IPS-15b (cell line): ENCODE data around the gene REXO2.
A peak's percentile ranks its signal among the peaks of the same experiment; 100 is the strongest.

Experiments
- H3K27me3 ChIP-seq: one replicate; pipeline ENCODE4 v1.6.1; 2013; ENCODE audit warnings: low read length; ENCODE audit not compliant: control insufficient read depth, insufficient read depth
- H3K36me3 ChIP-seq: one replicate; pipeline ENCODE4 v1.6.1; 2013; ENCODE audit warnings: low read length; ENCODE audit not compliant: control insufficient read depth, insufficient read depth
- H3K4me1 ChIP-seq: one replicate; pipeline ENCODE4 v1.6.1; 2013; ENCODE audit warnings: mild to moderate bottlenecking, low read length; ENCODE audit not compliant: control insufficient read depth, insufficient read depth
- H3K4me3 ChIP-seq: one replicate; pipeline ENCODE4 v1.5.1; 2013; ENCODE audit warnings: low read depth, low read length
- H3K9ac ChIP-seq: one replicate; pipeline ENCODE4 v1.6.1; 2013; ENCODE audit warnings: low read depth, mild to moderate bottlenecking, low read length
- H3K9me3 ChIP-seq: one replicate; pipeline ENCODE4 v1.6.1; 2013; ENCODE audit warnings: mild to moderate bottlenecking, low read length; ENCODE audit not compliant: control insufficient read depth, insufficient read depth

REXO2 gene

GRCh38 chr11:114447444-114447843 lies 8.2 kb downstream of the REXO2 start:
- H3K9ac ChIP-seq, result no peak overlapping the region
- no peaks in the 10 kb centered on the region for H3K9me3 ChIP-seq
- no peak overlapping the region for H3K4me3 ChIP-seq
- peaks cover 10% of the 10 kb centered on the region for H3K36me3 ChIP-seq
- H3K4me1 ChIP-seq, result no peaks in the 10 kb centered on the region
- H3K27me3 ChIP-seq, result no peaks in the 10 kb centered on the region

- no peaks in the 10 kb centered on the region for H3K27me3 ChIP-seq
- no peaks in the 10 kb centered on the region for H3K4me1 ChIP-seq
- H3K9me3 ChIP-seq, result no peaks in the 10 kb centered on the region
- H3K4me3 ChIP-seq, result no peak overlapping the region
- H3K9ac ChIP-seq, result no peak overlapping the region
- peaks cover 10% of the 10 kb centered on the region for H3K36me3 ChIP-seq
These were observed 8.6 kb downstream of the REXO2 start for GRCh38 chr11:114447892-114448291.

GRCh38 chr11:114448749-114449482 lies 9.6 kb downstream of the REXO2 start:
- Histone ChIP-seq H3K4me1 (no peaks in the 10 kb centered on the region), H3K36me3 (peaks cover 10% of the 10 kb centered on the region), H3K9me3 (no peaks in the 10 kb centered on the region), H3K27me3 (no peaks in the 10 kb centered on the region), H3K4me3 (no peak overlapping the region), H3K9ac (no peak overlapping the region)

DNA sequence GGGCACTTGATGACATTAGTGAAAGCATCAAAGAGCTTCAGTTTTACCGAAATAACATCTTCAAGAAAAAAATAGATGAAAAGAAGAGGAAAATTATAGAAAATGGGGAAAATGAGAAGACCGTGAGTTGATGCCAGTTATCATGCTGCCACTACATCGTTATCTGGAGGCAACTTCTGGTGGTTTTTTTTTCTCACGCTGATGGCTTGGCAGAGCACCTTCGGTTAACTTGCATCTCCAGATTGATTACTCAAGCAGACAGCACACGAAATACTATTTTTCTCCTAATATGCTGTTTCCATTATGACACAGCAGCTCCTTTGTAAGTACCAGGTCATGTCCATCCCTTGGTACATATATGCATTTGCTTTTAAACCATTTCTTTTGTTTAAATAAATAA lies 10.6 kb downstream of the REXO2 start:
- no peaks in the 10 kb centered on the region for H3K4me1 ChIP-seq
- H3K36me3 ChIP-seq, result peaks cover 10% of the 10 kb centered on the region
- H3K27me3 ChIP-seq, result no peaks in the 10 kb centered on the region
- no peak overlapping the region for H3K4me3 ChIP-seq
- H3K9ac ChIP-seq, result no peak overlapping the region
- no peaks in the 10 kb centered on the region for H3K9me3 ChIP-seq

- H3K4me3 ChIP-seq, result no peak overlapping the region
- H3K4me1 ChIP-seq, result peaks cover 2% of the 10 kb centered on the region
- H3K27me3 ChIP-seq, result no peaks in the 10 kb centered on the region
- H3K9me3 ChIP-seq, result no peaks in the 10 kb centered on the region
- H3K36me3 ChIP-seq, result peaks cover 10% of the 10 kb centered on the region
- no peak overlapping the region for H3K9ac ChIP-seq
These were observed 13.1 kb downstream of the REXO2 start for GRCh38 chr11:114452399-114452798.

DNA sequence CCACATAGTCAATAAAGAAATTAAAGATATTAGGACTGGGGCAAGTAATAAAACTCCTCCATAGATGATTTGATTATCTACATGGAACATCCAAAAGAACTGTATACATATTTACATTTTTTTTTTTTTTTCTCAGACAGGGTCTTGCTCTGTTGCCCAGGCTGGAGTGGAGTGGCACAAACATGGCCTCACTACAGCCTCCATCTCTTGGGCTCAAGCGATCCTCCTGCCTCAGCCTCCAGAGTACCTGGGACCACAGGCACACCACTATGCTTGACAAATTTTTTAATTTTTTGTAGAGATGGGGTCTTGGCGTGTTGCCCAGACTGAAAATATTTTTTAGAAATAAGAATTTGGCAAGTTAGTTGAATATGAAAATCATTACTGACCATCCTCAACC lies 24.7 kb downstream of the REXO2 start:
- H3K36me3 ChIP-seq, result no peaks in the 10 kb centered on the region
- no peaks in the 10 kb centered on the region for H3K4me1 ChIP-seq
- H3K9me3 ChIP-seq, result no peaks in the 10 kb centered on the region
- H3K9ac ChIP-seq, result no peak overlapping the region
- H3K27me3 ChIP-seq, result no peaks in the 10 kb centered on the region
- no peak overlapping the region for H3K4me3 ChIP-seq

GRCh38 chr11:114466742-114467141 lies 27.5 kb downstream of the REXO2 start:
- no peaks in the 10 kb centered on the region for H3K36me3 ChIP-seq
- no peak overlapping the region for H3K9ac ChIP-seq
- H3K27me3 ChIP-seq, result no peaks in the 10 kb centered on the region
- no peaks in the 10 kb centered on the region for H3K9me3 ChIP-seq
- no peaks in the 10 kb centered on the region for H3K4me1 ChIP-seq
- no peak overlapping the region for H3K4me3 ChIP-seq

- Histone ChIP-seq H3K4me1 (peaks cover 5% of the 10 kb centered on the region), H3K9me3 (no peaks in the 10 kb centered on the region), H3K36me3 (no peaks in the 10 kb centered on the region), H3K9ac (no peak overlapping the region), H3K4me3 (no peak overlapping the region), H3K27me3 (no peaks in the 10 kb centered on the region)
These were observed 33.4 kb downstream of the REXO2 start for GRCh38 chr11:114472661-114473060.

DNA sequence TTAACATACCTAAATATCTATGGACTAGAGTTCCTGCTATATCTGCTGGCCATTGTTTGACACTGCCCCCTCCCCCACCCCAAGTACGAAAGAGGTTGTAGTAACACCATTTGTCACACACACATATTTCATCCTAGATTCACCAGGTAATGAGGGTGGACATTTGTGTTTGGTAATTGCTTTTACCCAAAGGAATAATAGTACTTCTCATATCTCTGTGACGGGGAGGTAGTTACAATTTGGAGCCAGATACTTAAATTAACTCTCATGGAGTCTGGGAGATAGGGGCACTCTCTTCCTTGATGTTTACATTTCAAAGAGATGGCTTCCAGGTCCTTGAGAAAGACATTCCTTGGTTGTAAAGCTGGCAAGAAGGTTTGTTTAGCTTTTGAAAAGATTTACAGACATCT lies 38.7 kb downstream of the REXO2 start:
- H3K4me3 ChIP-seq, result peak overlapping the region; percentile 40
- H3K36me3 ChIP-seq, result no peaks in the 10 kb centered on the region
- no peak overlapping the region for H3K9ac ChIP-seq
- H3K4me1 ChIP-seq, result peaks cover 48% of the 10 kb centered on the region
- no peaks in the 10 kb centered on the region for H3K9me3 ChIP-seq
- H3K27me3 ChIP-seq, result no peaks in the 10 kb centered on the region

GRCh38 chr11:114478768-114479167 lies 39.5 kb downstream of the REXO2 start:
- Histone ChIP-seq H3K9me3 (no peaks in the 10 kb centered on the region), H3K4me1 (peaks cover 51% of the 10 kb centered on the region), H3K36me3 (no peaks in the 10 kb centered on the region), H3K27me3 (no peaks in the 10 kb centered on the region), H3K4me3 (no peak overlapping the region), H3K9ac (no peak overlapping the region)

DNA sequence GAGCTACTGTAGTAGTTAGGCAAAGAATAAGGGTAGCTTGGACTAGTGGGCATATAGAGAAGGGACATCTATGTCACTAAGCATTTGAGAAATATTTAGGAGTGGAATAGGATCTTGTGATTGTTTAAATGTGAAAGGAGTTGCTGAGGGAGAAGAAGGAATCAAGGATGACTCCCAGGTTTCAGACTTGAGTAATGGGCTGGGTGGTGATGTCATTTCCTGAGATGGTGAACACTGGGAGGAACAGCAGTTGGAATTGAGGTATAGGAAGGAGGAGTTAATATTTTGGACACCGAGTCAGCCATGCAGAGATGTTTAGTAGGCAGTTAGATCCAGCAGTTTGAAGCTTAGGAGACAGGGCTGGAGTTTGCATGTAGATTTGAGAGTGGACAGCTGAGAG lies 40.1 kb downstream of the REXO2 start:
- H3K4me1 ChIP-seq, result peaks cover 52% of the 10 kb centered on the region
- H3K9me3 ChIP-seq, result no peaks in the 10 kb centered on the region
- H3K9ac ChIP-seq, result no peak overlapping the region

GRCh38 chr11:114482114-114482513 lies 42.8 kb downstream of the REXO2 start:
- Histone ChIP-seq H3K4me3 (no peak overlapping the region), H3K4me1 (peaks cover 52% of the 10 kb centered on the region), H3K9me3 (no peaks in the 10 kb centered on the region), H3K36me3 (no peaks in the 10 kb centered on the region), H3K27me3 (no peaks in the 10 kb centered on the region), H3K9ac (no peak overlapping the region)

More for the DNA sequence above, 40.1 kb downstream of the REXO2 start:
- Histone ChIP-seq H3K27me3 (no peaks in the 10 kb centered on the region), H3K36me3 (no peaks in the 10 kb centered on the region), H3K4me3 (no peak overlapping the region)
